Measurements from ENCODE around the gene RPL22.

Gene RPL22

DNA sequence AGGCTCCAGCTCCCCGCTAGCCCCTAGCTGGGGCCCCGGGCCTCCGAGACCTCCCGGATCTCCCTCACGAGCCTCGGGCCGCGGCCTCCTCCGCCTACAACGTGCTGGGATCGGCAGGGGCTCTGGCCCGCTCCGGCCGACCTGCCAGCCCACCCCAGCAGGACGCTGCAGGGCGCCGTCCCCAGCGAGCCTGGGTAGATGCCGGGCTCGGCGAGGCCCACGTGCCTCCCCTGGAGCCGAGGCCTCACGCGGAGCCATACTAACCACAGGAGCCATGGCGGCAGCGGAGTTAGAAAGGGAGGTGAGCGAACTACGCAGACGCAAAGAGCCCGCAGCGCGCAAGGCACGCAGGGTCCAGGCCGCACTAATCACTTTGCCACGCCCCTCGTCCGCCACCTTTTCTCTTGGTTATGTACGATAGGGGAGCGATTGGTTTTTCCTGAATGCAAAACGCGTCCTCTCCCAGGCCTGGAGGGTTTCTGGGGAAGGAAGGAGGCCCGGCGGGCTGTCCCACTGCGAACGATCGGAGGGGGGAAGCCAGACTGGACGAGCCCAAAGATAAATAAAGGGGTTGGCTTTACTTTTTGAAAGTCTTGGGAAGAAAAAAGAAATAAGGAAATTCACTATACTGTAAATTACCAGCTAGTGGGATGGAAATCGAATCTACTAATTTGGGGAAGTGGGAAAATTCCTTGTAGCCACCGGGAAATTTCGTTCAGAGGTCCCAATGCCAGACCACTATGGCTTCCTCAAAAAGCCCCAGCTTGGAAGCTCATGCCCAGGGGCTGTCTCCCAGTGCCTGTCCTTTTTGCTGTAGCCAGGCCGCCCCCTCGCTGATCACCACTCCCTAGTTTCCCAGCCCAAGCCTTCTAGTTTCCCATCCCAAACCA, at the start of gene RPL22:
TSS of gene RPL22 (minus strand) at position 298 of the 890 bp plus-strand sequence. CDS start at position 276, 22 bp downstream.
- Mint-ChIP-seq H3K27me3 (ENCODE audit: low read depth, poor library complexity) (peaks cover 7% of the 10 kb centered on the region), H3K27ac (peak within 1 kb of the TSS; percentile 97), H3K4me1 (peaks cover 48% of the 10 kb centered on the region), H3K36me3 (ENCODE audit: low read depth) (peaks cover 30% of the 10 kb centered on the region), H3K4me3 (peak within 1 kb of the TSS; percentile 93), H3K9me3 (no peaks in the 10 kb centered on the region)
- no peak for TF ChIP-seq CTCF (IDR thresholded peaks at IDR 0.05)
- DNase-seq = peak; percentile 96

GRCh38 chr1:6248161-6248776, 48.9 kb upstream of the RPL22 start:
- Mint-ChIP-seq H3K36me3 (ENCODE audit: low read depth) (no peaks in the 10 kb centered on the region), H3K9me3 (no peaks in the 10 kb centered on the region), H3K27me3 (ENCODE audit: low read depth, poor library complexity) (peaks cover 89% of the 10 kb centered on the region), H3K4me3 (no peak overlapping the region), H3K27ac (no peak overlapping the region), H3K4me1 (peaks cover 5% of the 10 kb centered on the region)
- TF ChIP-seq CTCF (IDR thresholded peaks at IDR 0.05) = no peak
- no peak for DNase-seq

DNA sequence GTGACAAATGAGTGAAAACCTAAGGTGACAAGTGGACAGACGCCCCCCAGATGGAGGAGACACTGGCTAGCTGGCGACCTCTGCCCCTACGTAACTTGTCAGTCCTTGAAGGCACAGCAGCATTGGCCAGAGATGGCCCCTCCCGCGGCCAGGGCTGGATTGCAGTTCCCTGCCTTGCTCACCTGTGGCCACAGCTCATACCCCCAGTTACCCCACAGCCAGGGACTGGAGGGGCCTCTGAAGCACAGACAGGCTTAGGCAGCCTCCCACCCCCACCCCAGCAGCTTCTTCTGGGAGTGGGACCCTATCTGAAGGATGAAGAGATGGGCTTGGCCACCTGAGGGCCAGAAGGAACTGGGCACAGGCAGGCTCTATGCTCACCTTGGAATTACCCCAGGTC, 48.3 kb upstream of the RPL22 start:
- H3K4me3 Mint-ChIP-seq = no peak overlapping the region
- H3K9me3 Mint-ChIP-seq = no peaks in the 10 kb centered on the region
- H3K4me1 Mint-ChIP-seq = peaks cover 5% of the 10 kb centered on the region
- H3K36me3 Mint-ChIP-seq (ENCODE audit: low read depth) = no peaks in the 10 kb centered on the region
- peaks cover 90% of the 10 kb centered on the region for H3K27me3 Mint-ChIP-seq (ENCODE audit: low read depth, poor library complexity)
- DNase-seq = no peak
- no peak for TF ChIP-seq CTCF (IDR thresholded peaks at IDR 0.05)
- H3K27ac Mint-ChIP-seq = no peak overlapping the region

DNA sequence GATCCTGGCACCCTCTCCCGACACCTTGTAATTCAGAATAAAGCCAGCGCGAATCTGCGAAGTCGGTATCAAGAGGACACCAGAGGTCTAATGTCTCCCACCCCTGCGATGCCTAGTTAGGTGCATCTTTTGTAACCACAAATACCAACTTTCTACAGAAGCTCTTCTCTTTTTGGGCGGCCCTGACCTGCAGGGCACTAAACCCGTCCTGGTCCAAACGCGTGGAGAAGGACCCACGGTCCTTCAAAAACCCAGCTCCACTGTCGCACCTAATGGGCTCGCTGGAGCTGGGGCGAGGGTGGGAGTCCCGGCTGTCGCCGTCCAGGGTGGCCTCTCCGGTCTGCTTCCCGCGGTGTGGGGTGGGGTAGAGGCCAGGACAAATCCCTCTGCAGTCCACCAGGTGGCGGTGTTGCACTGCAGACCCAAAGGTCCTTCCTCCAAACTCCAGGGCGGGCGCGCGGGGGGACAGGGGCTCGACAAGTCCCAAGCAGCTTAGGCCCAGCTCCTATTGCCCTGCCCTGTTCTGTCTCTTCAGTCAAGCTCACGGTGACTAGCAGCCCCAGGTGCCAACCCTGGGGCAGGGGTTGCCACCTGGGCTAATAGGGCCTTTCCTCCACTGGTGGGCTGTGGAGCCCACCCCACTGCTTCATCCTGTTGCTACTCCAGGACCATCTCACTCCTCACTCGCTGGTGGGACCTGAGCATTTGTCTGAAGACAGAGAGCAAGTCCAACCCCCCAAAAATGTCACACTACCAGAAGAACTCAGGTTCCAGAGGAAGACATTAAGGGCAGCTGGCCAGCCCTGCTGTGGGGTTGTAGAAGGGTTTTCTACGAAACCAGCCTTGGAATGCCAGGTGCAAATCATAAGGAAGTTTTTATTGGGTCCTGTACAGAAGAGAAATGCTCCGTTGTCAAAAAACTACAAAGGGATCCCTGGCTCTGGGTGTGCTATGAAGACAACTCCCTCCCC, 47.4 kb upstream of the RPL22 start:
- peak; percentile 92 for TF ChIP-seq CTCF (IDR thresholded peaks at IDR 0.05)
- Mint-ChIP-seq H3K36me3 (ENCODE audit: low read depth) (no peaks in the 10 kb centered on the region), H3K9me3 (no peaks in the 10 kb centered on the region), H3K4me3 (no peak overlapping the region), H3K4me1 (peaks cover 5% of the 10 kb centered on the region), H3K27ac (no peak overlapping the region), H3K27me3 (ENCODE audit: low read depth, poor library complexity) (peaks cover 89% of the 10 kb centered on the region)
- DNase-seq = peak; percentile 96

DNA sequence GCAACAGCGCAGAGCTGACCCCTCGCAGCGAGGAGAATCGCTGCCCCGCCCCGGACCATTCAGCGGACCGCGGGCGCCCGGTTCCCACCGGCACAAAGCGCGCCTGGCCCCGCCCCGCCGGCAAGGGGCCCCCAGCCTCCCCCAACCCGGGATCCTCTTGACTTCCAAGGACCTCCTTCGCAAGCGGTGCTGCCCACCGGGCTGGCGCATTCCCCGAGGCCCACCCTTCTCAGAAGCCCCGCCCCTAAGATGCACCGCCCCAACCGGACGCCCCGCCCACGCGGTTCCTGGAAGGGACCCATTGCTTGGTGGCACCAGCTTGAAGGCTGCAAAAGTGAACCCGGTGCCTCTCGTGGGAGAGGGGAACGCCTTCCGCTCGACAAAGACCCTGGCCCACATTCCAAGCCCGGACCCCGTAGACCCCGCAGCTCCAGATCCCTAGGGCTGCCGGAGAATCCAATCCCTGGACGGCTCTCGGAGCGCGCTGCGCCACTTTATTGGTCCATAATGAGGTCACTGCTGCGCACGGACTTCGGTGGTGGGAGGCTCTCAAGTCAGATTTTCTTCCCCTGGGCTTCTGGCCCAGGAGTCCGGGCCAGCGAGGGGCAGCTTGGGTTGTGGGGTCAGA, 46.6 kb upstream of the RPL22 start:
- no peak for TF ChIP-seq CTCF (IDR thresholded peaks at IDR 0.05)
- DNase-seq = peak; percentile 72
- no peak overlapping the region for H3K4me3 Mint-ChIP-seq
- peaks cover 12% of the 10 kb centered on the region for H3K4me1 Mint-ChIP-seq
- H3K27ac Mint-ChIP-seq = no peak overlapping the region
- no peaks in the 10 kb centered on the region for H3K36me3 Mint-ChIP-seq (ENCODE audit: low read depth)
- H3K9me3 Mint-ChIP-seq = no peaks in the 10 kb centered on the region
- peaks cover 89% of the 10 kb centered on the region for H3K27me3 Mint-ChIP-seq (ENCODE audit: low read depth, poor library complexity)

All from nephron progenitor cell (in vitro differentiated cells).